Liver (tissue), 9 donors: ENCODE results near the gene XRCC1. TPM values are rescaled to one million over a fixed set of nuclear protein-coding genes. Genes with fewer than 3 reads are reported as not detected.

Experiments used
- DNase-seq: peaks from one replicate; pipeline ENCODE4 v3.0.0-alpha.2; 2017; ENCODE audit warnings: low spot score
- H3K27ac ChIP-seq, 2 donors: one replicate each; pipeline ENCODE4 v1.7.0; 2013; ENCODE audit warnings: inconsistent platforms in 2 of 2, low read length in 2 of 2, control low read depth in 1 of 2, low read depth in 1 of 2, mild to moderate bottlenecking in 1 of 2
- H3K27me3 ChIP-seq, 4 donors: one replicate each; pipeline versions ENCODE4 v1.6.1 to v1.7.0; 2013; ENCODE audit warnings: low read length in 3 of 4, inconsistent platforms in 1 of 4, mild to moderate bottlenecking in 1 of 4, moderate library complexity in 1 of 4; ENCODE audit not compliant: control insufficient read depth in 4 of 4, insufficient read depth in 4 of 4
- H3K36me3 ChIP-seq, 4 donors: one replicate each; pipeline versions ENCODE4 v1.6.1 to v1.7.0; 2013; ENCODE audit warnings: low read length in 3 of 4, mild to moderate bottlenecking in 3 of 4, low read depth in 1 of 4, moderate library complexity in 1 of 4; ENCODE audit not compliant: control insufficient read depth in 4 of 4, insufficient read depth in 3 of 4
- H3K4me1 ChIP-seq, 4 donors: one replicate each; pipeline versions ENCODE4 v1.6.1 to v1.7.0; 2013; ENCODE audit warnings: low read length in 3 of 4, mild to moderate bottlenecking in 3 of 4, moderate library complexity in 1 of 4; ENCODE audit not compliant: control insufficient read depth in 4 of 4, insufficient read depth in 4 of 4
- H3K4me3 ChIP-seq, 3 donors: one replicate each; pipeline versions ENCODE4 v1.6.1 to v1.7.0; 2013; ENCODE audit warnings: low read length in 3 of 3, control low read depth in 1 of 3, low read depth in 1 of 3, mild to moderate bottlenecking in 1 of 3
- H3K9ac ChIP-seq, 2 donors: one replicate each; pipeline ENCODE4 v1.7.0; 2013; ENCODE audit warnings: low read length in 2 of 2, mild to moderate bottlenecking in 2 of 2, moderate library complexity in 2 of 2, control low read depth in 1 of 2, low read depth in 1 of 2
- H3K9me3 ChIP-seq, 4 donors: one replicate each; pipeline versions ENCODE4 v1.6.1 to v1.7.0; 2013; ENCODE audit warnings: low read length in 3 of 4; ENCODE audit not compliant: control insufficient read depth in 4 of 4
- EGR1 ChIP-seq, 2 donors: IDR thresholded peaks; 2 replicates each; pipeline ENCODE4 v1.6.1; 2016 to 2018; ENCODE audit warnings: antibody characterized with exemption in 2 of 2, low read depth in 2 of 2
- FOXA1 ChIP-seq: IDR thresholded peaks from 2 replicates; pipeline ENCODE4 v1.6.1; 2016; ENCODE audit warnings: antibody characterized with exemption
- FOXA2 ChIP-seq: IDR thresholded peaks from 2 replicates; pipeline ENCODE4 v1.6.1; 2016; ENCODE audit warnings: antibody characterized with exemption
- GABPA ChIP-seq, 2 donors: IDR thresholded peaks in 1 of 2; conservative IDR thresholded peaks in 1 of 2; 2 replicates each; pipeline ENCODE4 v1.6.1; 2016; ENCODE audit warnings: antibody characterized with exemption in 2 of 2, mild to moderate bottlenecking in 1 of 2, moderate library complexity in 1 of 2
- HNF4A ChIP-seq, 2 donors: conservative IDR thresholded peaks; 2 replicates each; pipeline ENCODE4 v1.6.1; 2016; ENCODE audit warnings: antibody characterized with exemption in 2 of 2, mild to moderate bottlenecking in 2 of 2
- HNF4G ChIP-seq: IDR thresholded peaks from 2 replicates; pipeline ENCODE4 v1.6.1; 2016; ENCODE audit warnings: antibody characterized with exemption
- RAD21 ChIP-seq, 2 donors: IDR thresholded peaks; 2 replicates each; pipeline ENCODE4 v1.6.1; 2016; ENCODE audit warnings: antibody characterized with exemption in 2 of 2, mild to moderate bottlenecking in 2 of 2
- RXRA ChIP-seq, 2 donors: IDR thresholded peaks; 2 replicates each; pipeline ENCODE4 v1.6.1; 2017 to 2018; ENCODE audit warnings: antibody characterized with exemption in 2 of 2, mild to moderate bottlenecking in 1 of 2
- SP1 ChIP-seq: IDR thresholded peaks from 2 replicates; pipeline ENCODE4 v1.6.1; 2018; ENCODE audit warnings: antibody characterized with exemption, mild to moderate bottlenecking
- TAF1 ChIP-seq: conservative IDR thresholded peaks from 2 replicates; pipeline ENCODE4 v1.6.1; 2016; ENCODE audit warnings: antibody characterized with exemption, mild to moderate bottlenecking
- YY1 ChIP-seq: IDR thresholded peaks from 2 replicates; pipeline ENCODE4 v1.6.1; 2016; ENCODE audit warnings: antibody characterized with exemption, mild to moderate bottlenecking
- WGBS: extraction: QIAGEN DNeasy Blood & Tissue Kit; methylation state at CpG from one replicate; pipeline ENCODE4 v1.1.7; 2013; 5-methylcytosine and 5-hydroxymethylcytosine counted together
- polyA plus RNA-seq, 2 donors: library from polyadenylated mRNA; stranded (reverse) in 1 of 2; unstranded in 1 of 2; fragments of 200-250 nt in 1 of 2; fragments of >200 nt in 1 of 2; fragmentation: Nextera tagmentation in 1 of 2; extraction: Ambion mirVana in 1 of 2; gene quantifications; one replicate each; pipeline versions ENCODE4 v1.2.1 to v1.2.3, GENCODE V29; 2013 to 2015
- total RNA-seq, 2 donors: library from RNA; depleted of rRNA; stranded (reverse); fragments of >200 nt; gene quantifications; one replicate each; pipeline ENCODE4 v1.2.3, GENCODE V29; 2014
- TF ChIP-seq, protein P1 (sequence below): IDR thresholded peaks from 2 replicates; pipeline ENCODE4 v1.6.1; 2016; ENCODE audit warnings: antibody characterized with exemption
- TF ChIP-seq, protein P2 (sequence below): IDR thresholded peaks from 2 replicates; pipeline ENCODE4 v1.6.1; 2016; ENCODE audit warnings: antibody characterized with exemption
- TF ChIP-seq, protein P3 (sequence below): IDR thresholded peaks from 2 replicates; pipeline ENCODE4 v1.6.1; 2016; ENCODE audit warnings: antibody characterized with exemption
- donor health status: healthy.
- donor health status: healthy.
- donor health status: healthy.
- donor health status: healthy.
- donor health status: healthy.

The XRCC1 gene
- total and polyA plus RNA-seq, 4 donors: 3.6 to 9.8 (median 4.9) TPM

DNA sequence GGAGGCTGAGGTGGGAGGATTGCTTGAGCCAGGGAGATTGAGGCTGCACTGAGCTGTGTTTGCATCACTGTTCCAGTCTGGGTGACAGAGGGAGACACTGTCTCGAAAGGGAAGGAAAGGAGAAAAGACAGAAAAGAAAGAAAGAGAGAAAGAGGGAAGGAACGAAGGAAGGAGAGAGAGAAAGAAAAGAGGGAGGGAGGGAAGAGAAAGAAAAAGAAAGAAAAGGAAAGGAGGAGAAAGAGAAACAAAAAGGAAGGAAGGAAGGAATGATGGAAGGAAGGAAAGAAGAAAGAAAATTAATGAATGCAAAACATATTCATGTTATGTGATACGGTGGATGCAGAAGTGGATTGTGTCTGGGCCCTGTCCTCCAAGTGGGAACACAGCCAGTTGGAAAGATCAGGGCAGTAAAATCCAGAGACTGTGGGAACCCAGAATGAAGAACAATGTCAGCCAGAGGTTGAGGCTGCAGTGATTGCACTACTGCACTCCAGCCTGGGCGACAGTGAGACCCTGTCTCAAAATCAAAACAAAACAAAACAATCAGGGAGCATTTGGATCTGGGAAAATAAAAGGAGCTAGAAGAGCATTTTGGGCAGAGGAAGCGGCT is 77.0 kb downstream of the XRCC1 start:
- TF ChIP-seq HNF4G: no peak
- no peak for TF ChIP-seq RXRA (IDR thresholded peaks at IDR 0.05)
- no peak for TF ChIP-seq RAD21 (IDR thresholded peaks at IDR 0.05)
- Histone ChIP-seq H3K27me3 (no peaks in the 10 kb centered on the region), H3K36me3 (peaks cover 4 to 17% (median 9%) of the 10 kb centered on the region in 4 donors), H3K4me3 (no peak overlapping the region), H3K9ac (no peak overlapping the region), H3K27ac (peak overlapping the region; percentile 76 to 83), H3K4me1 (peaks cover 15 to 47% (median 34%) of the 10 kb centered on the region in 4 donors), H3K9me3 (no peaks in the 10 kb centered on the region)
- 69% methylated on average over 5 of the region's 5 CpGs for WGBS
- no peak for DNase-seq

DNA sequence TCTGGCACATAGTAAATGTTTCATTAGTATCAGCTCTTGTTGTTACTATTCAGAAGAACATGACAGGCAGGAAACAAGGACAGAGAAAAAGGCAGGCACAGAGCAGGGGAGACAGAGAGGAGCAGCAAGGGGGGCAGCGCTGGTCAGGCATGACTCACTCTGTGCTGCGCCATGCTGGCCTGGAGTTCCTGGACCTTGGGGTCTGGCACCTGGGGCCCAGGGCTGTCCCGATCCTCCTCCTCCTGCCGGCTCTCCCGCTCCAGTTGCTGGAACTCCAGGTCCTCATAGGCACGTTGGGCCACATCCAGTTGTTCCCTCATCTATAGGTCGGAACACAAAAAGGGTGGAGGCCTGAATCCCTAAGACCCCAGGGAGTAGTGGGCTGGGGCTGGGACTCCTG is 78.4 kb downstream of the XRCC1 start:
- H3K9me3 ChIP-seq: no peaks in the 10 kb centered on the region
- H3K4me3 ChIP-seq: no peak overlapping the region
- no peaks in the 10 kb centered on the region for H3K27me3 ChIP-seq
- peaks cover 4 to 18% (median 9%) of the 10 kb centered on the region in 4 donors for H3K36me3 ChIP-seq
- peaks cover 13 to 36% (median 26%) of the 10 kb centered on the region in 4 donors for H3K4me1 ChIP-seq
- TF ChIP-seq, protein P1, sequence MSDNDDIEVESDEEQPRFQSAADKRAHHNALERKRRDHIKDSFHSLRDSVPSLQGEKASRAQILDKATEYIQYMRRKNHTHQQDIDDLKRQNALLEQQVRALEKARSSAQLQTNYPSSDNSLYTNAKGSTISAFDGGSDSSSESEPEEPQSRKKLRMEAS: no peak
- TF ChIP-seq GABPA (IDR thresholded peaks at IDR 0.05 in 1 of 2, conservative IDR thresholded peaks at IDR 0.05 in 1 of 2): no peak
- no peak for TF ChIP-seq EGR1 (IDR thresholded peaks at IDR 0.05; ENCODE audit: low read depth in 2 of 2)
- no peak for TF ChIP-seq TAF1
- TF ChIP-seq FOXA1: no peak
- TF ChIP-seq HNF4G: no peak
- TF ChIP-seq YY1: no peak
- H3K9ac ChIP-seq: no peak overlapping the region
- DNase-seq: no peak
- WGBS: 97% methylated on average over 7 of the region's 7 CpGs
- H3K27ac ChIP-seq: no peak overlapping the region

DNA sequence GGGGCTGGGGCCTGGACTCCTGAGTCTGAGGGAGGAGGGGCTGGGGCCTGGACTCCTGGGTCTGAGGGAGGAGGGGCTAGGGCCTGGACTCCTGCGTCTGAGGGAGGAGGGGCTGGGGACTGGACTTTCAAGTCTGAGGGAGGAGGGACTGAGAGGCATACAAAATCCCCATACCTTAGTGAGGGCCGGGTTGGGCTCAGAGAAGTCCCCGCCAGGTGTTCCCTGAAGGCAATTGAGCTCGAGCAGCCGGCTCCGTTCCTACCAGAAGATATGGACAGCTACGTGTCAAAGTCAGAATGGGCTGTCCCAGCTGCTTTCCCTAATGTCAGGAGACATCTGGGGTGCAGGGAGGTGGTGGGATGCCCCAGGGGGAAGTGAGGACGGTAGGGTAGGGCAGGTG is 80.2 kb downstream of the XRCC1 start:
- Histone ChIP-seq H3K27me3 (no peaks in the 10 kb centered on the region), H3K4me1 (peaks cover 14 to 32% (median 21%) of the 10 kb centered on the region in 4 donors), H3K9ac (no peak overlapping the region), H3K9me3 (no peaks in the 10 kb centered on the region), H3K27ac (no peak overlapping the region), H3K4me3 (no peak overlapping the region), H3K36me3 (peaks cover 4 to 25% (median 9%) of the 10 kb centered on the region in 4 donors)
- 95% methylated on average over 8 of the region's 8 CpGs for WGBS
- no peak for DNase-seq
- no peak for TF ChIP-seq FOXA2
- TF ChIP-seq, protein P2, sequence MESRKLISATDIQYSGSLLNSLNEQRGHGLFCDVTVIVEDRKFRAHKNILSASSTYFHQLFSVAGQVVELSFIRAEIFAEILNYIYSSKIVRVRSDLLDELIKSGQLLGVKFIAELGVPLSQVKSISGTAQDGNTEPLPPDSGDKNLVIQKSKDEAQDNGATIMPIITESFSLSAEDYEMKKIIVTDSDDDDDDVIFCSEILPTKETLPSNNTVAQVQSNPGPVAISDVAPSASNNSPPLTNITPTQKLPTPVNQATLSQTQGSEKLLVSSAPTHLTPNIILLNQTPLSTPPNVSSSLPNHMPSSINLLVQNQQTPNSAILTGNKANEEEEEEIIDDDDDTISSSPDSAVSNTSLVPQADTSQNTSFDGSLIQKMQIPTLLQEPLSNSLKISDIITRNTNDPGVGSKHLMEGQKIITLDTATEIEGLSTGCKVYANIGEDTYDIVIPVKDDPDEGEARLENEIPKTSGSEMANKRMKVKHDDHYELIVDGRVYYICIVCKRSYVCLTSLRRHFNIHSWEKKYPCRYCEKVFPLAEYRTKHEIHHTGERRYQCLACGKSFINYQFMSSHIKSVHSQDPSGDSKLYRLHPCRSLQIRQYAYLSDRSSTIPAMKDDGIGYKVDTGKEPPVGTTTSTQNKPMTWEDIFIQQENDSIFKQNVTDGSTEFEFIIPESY: no peak
- no peak for TF ChIP-seq HNF4G
- TF ChIP-seq, protein P3, sequence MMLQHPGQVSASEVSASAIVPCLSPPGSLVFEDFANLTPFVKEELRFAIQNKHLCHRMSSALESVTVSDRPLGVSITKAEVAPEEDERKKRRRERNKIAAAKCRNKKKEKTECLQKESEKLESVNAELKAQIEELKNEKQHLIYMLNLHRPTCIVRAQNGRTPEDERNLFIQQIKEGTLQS: no peak
- TF ChIP-seq SP1: no peak
- TF ChIP-seq TAF1: no peak
- no peak for TF ChIP-seq HNF4A (conservative IDR thresholded peaks at IDR 0.05)
- no peak for TF ChIP-seq RAD21 (IDR thresholded peaks at IDR 0.05)

Other genes starting within 250 kb of the XRCC1 start
- gene CD177, start 221.8 kb downstream of the XRCC1 start, total RNA-seq: 10 to 100 TPM in 1 of 2 donors, 1 to 10 TPM in 1; 8.2 to 33.4 TPM
- gene CD177, start 221.8 kb downstream of the XRCC1 start, polyA plus RNA-seq: under 1 TPM; 0.38 to 0.68 TPM
- gene TEX101, start 160.6 kb downstream of the XRCC1 start, total RNA-seq: not detected
- not detected for gene TEX101, start 160.6 kb downstream of the XRCC1 start, polyA plus RNA-seq
- under 1 TPM; 0.08 to 0.09 TPM for gene LYPD3, start 109.9 kb downstream of the XRCC1 start, total RNA-seq
- under 1 TPM; 0.26 to 0.38 TPM for gene LYPD3, start 109.9 kb downstream of the XRCC1 start, polyA plus RNA-seq
- gene PHLDB3, start 70.8 kb downstream of the XRCC1 start, total RNA-seq: 10 to 100 TPM; 10.6 to 18.2 TPM
- 10 to 100 TPM; 10.7 to 12.7 TPM for gene PHLDB3, start 70.8 kb downstream of the XRCC1 start, polyA plus RNA-seq
- gene ETHE1, start 48.3 kb downstream of the XRCC1 start, total RNA-seq: 10 to 100 TPM; 30.4 to 35.0 TPM
- 10 to 100 TPM; 34.0 to 45.1 TPM for gene ETHE1, start 48.3 kb downstream of the XRCC1 start, polyA plus RNA-seq
- under 1 TPM; 0.08 to 0.09 TPM for gene ZNF575, start 42.3 kb downstream of the XRCC1 start, total RNA-seq
- gene ZNF575, start 42.3 kb downstream of the XRCC1 start, polyA plus RNA-seq: 1 to 10 TPM in 1 of 2 donors, under 1 TPM in 1; 0.88 to 1.0 TPM
- gene PINLYP, start 274 bp upstream of the XRCC1 start, total RNA-seq: 1 to 10 TPM in 1 of 2 donors, under 1 TPM in 1; 0.42 to 4.3 TPM
- under 1 TPM; 0.50 to 0.64 TPM for gene PINLYP, start 274 bp upstream of the XRCC1 start, polyA plus RNA-seq
- 10 to 100 TPM in 1 of 2 donors, 1 to 10 TPM in 1; 6.4 to 15.5 TPM for gene IRGQ, start 20.6 kb upstream of the XRCC1 start, total RNA-seq
- gene IRGQ, start 20.6 kb upstream of the XRCC1 start, polyA plus RNA-seq: 1 to 10 TPM; 2.8 to 4.0 TPM
- 1 to 10 TPM; 6.9 to 7.1 TPM for gene ZNF576, start 21.1 kb upstream of the XRCC1 start, total RNA-seq
- 10 to 100 TPM; 14.7 to 14.9 TPM for gene ZNF576, start 21.1 kb upstream of the XRCC1 start, polyA plus RNA-seq
- under 1 TPM; 0.08 to 0.09 TPM for gene SRRM5, start 36.6 kb upstream of the XRCC1 start, total RNA-seq
- under 1 TPM; 0.07 to 0.09 TPM for gene SRRM5, start 36.6 kb upstream of the XRCC1 start, polyA plus RNA-seq
- gene ZNF428, start 44.1 kb upstream of the XRCC1 start, total RNA-seq: 10 to 100 TPM in 1 of 2 donors, 1 to 10 TPM in 1; 9.7 to 22.1 TPM
- 10 to 100 TPM in 1 of 2 donors, 1 to 10 TPM in 1; 6.5 to 19.1 TPM for gene ZNF428, start 44.1 kb upstream of the XRCC1 start, polyA plus RNA-seq
- 1 to 10 TPM; 2.8 to 3.7 TPM for gene CADM4, start 64.3 kb upstream of the XRCC1 start, total RNA-seq
- gene CADM4, start 64.3 kb upstream of the XRCC1 start, polyA plus RNA-seq: 1 to 10 TPM in 1 of 2 donors, under 1 TPM in 1; 0.47 to 4.9 TPM
- 1 to 10 TPM; 2.8 to 3.7 TPM for gene PLAUR, start 94.6 kb upstream of the XRCC1 start, total RNA-seq
- gene PLAUR, start 94.6 kb upstream of the XRCC1 start, polyA plus RNA-seq: 1 to 10 TPM; 1.1 to 1.9 TPM
- gene IRGC, start 140.5 kb upstream of the XRCC1 start, total RNA-seq: not detected
- not detected for gene IRGC, start 140.5 kb upstream of the XRCC1 start, polyA plus RNA-seq
- 1 to 10 TPM; 5.5 to 6.2 TPM for gene SMG9, start 179.4 kb upstream of the XRCC1 start, total RNA-seq
- 1 to 10 TPM; 5.4 to 8.9 TPM for gene SMG9, start 179.4 kb upstream of the XRCC1 start, polyA plus RNA-seq
- 10 to 100 TPM in 1 of 2 donors, under 1 TPM in 1; 0.25 to 30.3 TPM for gene KCNN4, start 205.4 kb upstream of the XRCC1 start, total RNA-seq
- under 1 TPM; 0.14 to 0.76 TPM for gene KCNN4, start 205.4 kb upstream of the XRCC1 start, polyA plus RNA-seq
- gene LYPD5, start 226.9 kb upstream of the XRCC1 start, total RNA-seq: under 1 TPM; 0.08 to 0.14 TPM
- under 1 TPM in 1 of 2 donors, not detected in 1; 0.13 TPM for gene LYPD5, start 226.9 kb upstream of the XRCC1 start, polyA plus RNA-seq